H1 (cell line): ENCODE measurements around the gene ACOT11. TPM values are rescaled to one million over a fixed set of nuclear protein-coding genes. Genes with fewer than 3 reads are reported as not detected.

ENCODE experiments used
- CTCF ChIA-PET: fragments of 300-600 bp; sonication (Branson Sonifier 250); formaldehyde crosslinking; loops from one replicate; lab custom pipeline; 2021; ENCODE audit not compliant: partially characterized antibody; lab: Charles Lee
- POLR2A ChIA-PET: fragments of 300-600 bp; sonication (Branson Sonifier 250); formaldehyde crosslinking; loops from one replicate; lab custom pipeline; 2021; ENCODE audit warnings: inconsistent platforms; ENCODE audit not compliant: partially characterized antibody; lab: Charles Lee
- DNase-seq, 2 experiments: peaks; one replicate each; pipeline versions ENCODE4 v3.0.0 to v3.0.0-alpha.2; 2010 to 2022; ENCODE audit warnings: low spot score in 2 of 2, low read depth in 1 of 2, mixed read lengths in 1 of 2
- FAIRE-seq: peaks from 2 replicates; lab custom pipeline; 2011; peaks lifted over from hg19 to GRCh38; lab: Jason Lieb, UNC
- H2AFZ ChIP-seq: 2 replicates; pipeline ENCODE4 v1.8.1; 2012; ENCODE audit warnings: low read length, inconsistent platforms
- H2AK5ac ChIP-seq: 2 replicates; pipeline ENCODE4 v1.6.1; 2013; ENCODE audit warnings: low read depth, low read length
- H2BK120ac ChIP-seq: replicated peaks from 2 replicates; pipeline ENCODE3; 2013; ENCODE audit warnings: low read depth, low read length, inconsistent platforms
- H2BK12ac ChIP-seq: 2 replicates; pipeline ENCODE4 v1.6.1; 2013; ENCODE audit warnings: low read depth, low read length
- H2BK15ac ChIP-seq: 2 replicates; pipeline ENCODE4 v1.6.1; 2013; ENCODE audit warnings: low read length
- H2BK20ac ChIP-seq: 2 replicates; pipeline ENCODE4 v1.6.1; 2013; ENCODE audit warnings: low read length
- H2BK5ac ChIP-seq: 2 replicates; pipeline ENCODE4 v1.6.1; 2013; ENCODE audit warnings: low read depth, low read length
- H3K14ac ChIP-seq: 2 replicates; pipeline ENCODE4 v1.6.1; 2013; ENCODE audit warnings: inconsistent platforms; ENCODE audit not compliant: insufficient read length
- H3K18ac ChIP-seq: 2 replicates; pipeline ENCODE4 v1.6.1; 2013; ENCODE audit warnings: low read length; ENCODE audit errors: extremely low read depth
- H3K23ac ChIP-seq: 2 replicates; pipeline ENCODE4 v1.6.1; 2013; ENCODE audit warnings: inconsistent platforms; ENCODE audit not compliant: insufficient read length
- H3K23me2 ChIP-seq: 2 replicates; pipeline ENCODE4 v1.6.1; 2013; ENCODE audit warnings: low read depth, low read length
- H3K27ac ChIP-seq: 2 replicates; pipeline ENCODE4 v1.6.1; 2011; ENCODE audit warnings: low read depth, low read length, inconsistent platforms
- H3K27me3 ChIP-seq, 4 experiments: replicated peaks in 1 of 4; 1 replicate in 1 of 4; 2 replicates in 3 of 4; pipeline versions ENCODE4 v1.6.1 to v1.8.1; 2011 to 2013; ENCODE audit warnings: low read length in 3 of 4, mild to moderate bottlenecking in 3 of 4, inconsistent platforms in 2 of 4, mixed read lengths in 2 of 4, moderate library complexity in 1 of 4; ENCODE audit not compliant: control insufficient read depth in 3 of 4, insufficient read depth in 3 of 4; ENCODE audit errors: extremely low read depth in 1 of 4
- H3K36me3 ChIP-seq, 4 experiments: 2 replicates each; pipeline versions ENCODE4 v1.6.1 to v1.8.1; 2011 to 2013; ENCODE audit warnings: mild to moderate bottlenecking in 4 of 4, low read length in 3 of 4, moderate library complexity in 2 of 4, control low read depth in 1 of 4, inconsistent platforms in 1 of 4; ENCODE audit not compliant: insufficient read depth in 4 of 4, control insufficient read depth in 2 of 4
- H3K4ac ChIP-seq: replicated peaks from 2 replicates; pipeline ENCODE3; 2013; ENCODE audit warnings: low read length, low read depth, mixed read lengths, inconsistent platforms; ENCODE audit not compliant: insufficient read length
- H3K4me1 ChIP-seq, 4 experiments: replicated peaks in 1 of 4; 1 replicate in 1 of 4; 2 replicates in 3 of 4; pipeline versions ENCODE4 v1.6.1 to v1.8.1; 2011 to 2013; ENCODE audit warnings: low read length in 3 of 4, inconsistent platforms in 2 of 4, mixed read lengths in 1 of 4; ENCODE audit not compliant: insufficient read depth in 4 of 4, control insufficient read depth in 3 of 4
- H3K4me2 ChIP-seq, 2 experiments: 2 replicates each; pipeline versions ENCODE4 v1.6.1 to v1.8.1; 2011 to 2013; ENCODE audit warnings: low read depth in 2 of 2, low read length in 2 of 2, control low read depth in 1 of 2, inconsistent platforms in 1 of 2, mild to moderate bottlenecking in 1 of 2; ENCODE audit not compliant: insufficient read depth in 1 of 2
- H3K4me3 ChIP-seq, 4 experiments: fragments of 200-600, 300-600 bp in 1 of 4; sonication (generic), shearing (Covaris generic), sonication (Bioruptor Twin) in 1 of 4; 2 replicates each; pipeline versions ENCODE4 v1.5.1 to v1.8.1; 2011 to 2016; ENCODE audit warnings: low read length in 4 of 4, low read depth in 3 of 4, control low read depth in 2 of 4, inconsistent platforms in 2 of 4, mild to moderate bottlenecking in 2 of 4, mixed read lengths in 1 of 4, moderate library complexity in 1 of 4; ENCODE audit not compliant: insufficient read depth in 2 of 4; ENCODE audit errors: extremely low read depth in 1 of 4
- H3K56ac ChIP-seq: replicated peaks from 2 replicates; pipeline ENCODE3; 2013; ENCODE audit warnings: low read depth, mild to moderate bottlenecking, mixed read lengths, low read length, inconsistent platforms; ENCODE audit not compliant: insufficient read length
- H3K79me1 ChIP-seq: 2 replicates; pipeline ENCODE4 v1.6.1; 2013; ENCODE audit warnings: low read depth, low read length, control low read depth
- H3K79me2 ChIP-seq, 2 experiments: 2 replicates each; pipeline versions ENCODE4 v1.6.1 to v1.8.1; 2012 to 2013; ENCODE audit warnings: low read length in 2 of 2, mild to moderate bottlenecking in 2 of 2, inconsistent platforms in 1 of 2; ENCODE audit not compliant: insufficient read depth in 2 of 2, control insufficient read depth in 1 of 2
- H3K9ac ChIP-seq, 4 experiments: replicated peaks in 1 of 4; 1 replicate in 1 of 4; 2 replicates in 3 of 4; pipeline versions ENCODE4 v1.6.1 to v1.8.1; 2011 to 2013; ENCODE audit warnings: low read depth in 3 of 4, low read length in 3 of 4, control low read depth in 2 of 4, mild to moderate bottlenecking in 2 of 4, moderate library complexity in 2 of 4, inconsistent platforms in 1 of 4; ENCODE audit errors: extremely low read depth in 1 of 4
- H3K9me3 ChIP-seq, 2 experiments: 2 replicates each; pipeline versions ENCODE4 v1.6.1 to v1.8.1; 2012 to 2013; ENCODE audit warnings: mild to moderate bottlenecking in 2 of 2, moderate library complexity in 2 of 2, control low read depth in 1 of 2, inconsistent platforms in 1 of 2, low read depth in 1 of 2, low read length in 1 of 2, mixed read lengths in 1 of 2; ENCODE audit not compliant: insufficient read depth in 2 of 2
- H4K20me1 ChIP-seq, 2 experiments: replicated peaks in 1 of 2; 2 replicates each; pipeline versions ENCODE3 to v1.8.1; 2011 to 2013; ENCODE audit warnings: inconsistent platforms in 2 of 2, low read length in 2 of 2, mild to moderate bottlenecking in 1 of 2; ENCODE audit not compliant: insufficient read depth in 2 of 2, control insufficient read depth in 1 of 2
- H4K5ac ChIP-seq: 2 replicates; pipeline ENCODE4 v1.6.1; 2013; ENCODE audit warnings: low read length, low read depth, mixed read lengths, inconsistent platforms; ENCODE audit not compliant: insufficient read length
- H4K8ac ChIP-seq: 2 replicates; pipeline ENCODE4 v1.8.0; 2013; ENCODE audit warnings: mild to moderate bottlenecking, moderate library complexity, low read length, inconsistent platforms; ENCODE audit not compliant: insufficient read depth; ENCODE audit errors: extremely low read depth
- H4K91ac ChIP-seq: replicated peaks from 2 replicates; pipeline ENCODE3; 2013; ENCODE audit warnings: low read length, mixed read lengths, inconsistent platforms; ENCODE audit not compliant: insufficient read length
- BCL11A ChIP-seq, 2 experiments: IDR thresholded peaks; one replicate each; pipeline ENCODE4 v1.6.1; 2011; ENCODE audit warnings: low read depth in 2 of 2, low read length in 2 of 2, mild to moderate bottlenecking in 2 of 2
- BRCA1 ChIP-seq: IDR thresholded peaks from 2 replicates; pipeline ENCODE4 v1.6.1; 2012; ENCODE audit warnings: low read depth, low read length, improper control_type of control experiment
- CBX8 ChIP-seq: fragments of 300-800, 300-1000 bp; sonication (generic); IDR thresholded peaks from 2 replicates; pipeline ENCODE4 v1.7.1; 2016; ENCODE audit warnings: low read depth, low read length, borderline replicate concordance
- EZH2 ChIP-seq: fragments of 200-600 bp; sonication (generic); IDR thresholded peaks from 2 replicates; pipeline ENCODE4 v1.7.1; 2012; ENCODE audit warnings: low read depth, mild to moderate bottlenecking, moderate library complexity, low read length, inconsistent platforms; ENCODE audit not compliant: severe bottlenecking
- JUN ChIP-seq: IDR thresholded peaks from 2 replicates; pipeline ENCODE4 v1.6.1; 2011; ENCODE audit warnings: low read depth, mild to moderate bottlenecking, improper control_type of control experiment, low read length
- JUND ChIP-seq: IDR thresholded peaks from 2 replicates; pipeline ENCODE4 v1.6.1; 2011; ENCODE audit warnings: mild to moderate bottlenecking, improper control_type of control experiment, low read length
- MAFK ChIP-seq: IDR thresholded peaks from 2 replicates; pipeline ENCODE4 v1.6.1; 2012; ENCODE audit warnings: low read depth, mild to moderate bottlenecking, improper control_type of control experiment, low read length
- SIRT6 ChIP-seq: IDR thresholded peaks from one replicate; pipeline ENCODE4 v1.7.1; 2012; ENCODE audit warnings: low read length, inconsistent platforms
- YY1 ChIP-seq: IDR thresholded peaks from 2 replicates; pipeline ENCODE4 v1.6.1; 2011; ENCODE audit warnings: low read depth, mild to moderate bottlenecking, low read length
- WGBS, 2 experiments: shearing (Covaris generic) in 1 of 2; methylation state at CpG; one replicate each; pipeline versions ENCODE4 v1.1.6 to v1.1.7; 2013 to 2015; ENCODE audit warnings: low lambda C conversion rate in 2 of 2, mixed read lengths in 2 of 2, inconsistent platforms in 1 of 2, low coverage in 1 of 2, missing lambda C conversion rate in 1 of 2; ENCODE audit not compliant: insufficient replicate concordance in 2 of 2, insufficient coverage in 1 of 2, insufficient read length in 1 of 2; ENCODE audit errors: extremely low coverage in 1 of 2, missing lambda C conversion rate in 1 of 2; 5-methylcytosine and 5-hydroxymethylcytosine counted together
- polyA plus RNA-seq, 7 experiments: library from polyadenylated mRNA; depleted of rRNA in 3 of 7; stranded (reverse) in 5 of 7; unstranded in 2 of 7; fragments of >200 nt in 5 of 7; fragments of 200-250 nt in 2 of 7; gene quantifications; 1 replicate in 5 of 7; 2 replicates in 1 of 7; 4 replicates in 1 of 7; pipeline versions ENCODE4 v1.2.1 to v1.2.3, GENCODE V29; 2011 to 2013; ENCODE audit warnings: missing spikeins in 2 of 7, mixed read lengths in 2 of 7
- total RNA-seq: library from RNA; stranded (reverse); fragmentation: NEBNext Ultra II Directional; extraction: Animal tissue kit (Norgen Biotek cat#: 25700); gene quantifications from 2 replicates; pipeline ENCODE4 v1.2.1, GENCODE V29; 2021
- TF ChIP-seq, protein P1 (sequence below): IDR thresholded peaks from 2 replicates; pipeline ENCODE4 v1.6.1; 2012; ENCODE audit warnings: inconsistent platforms

Gene ACOT11
- total and polyA plus RNA-seq, 2 of the 8 experiments (the other 6 are each of a cell fraction or from before 2014, with no cell fraction given), result 3.8 to 4.5 TPM

DNA sequence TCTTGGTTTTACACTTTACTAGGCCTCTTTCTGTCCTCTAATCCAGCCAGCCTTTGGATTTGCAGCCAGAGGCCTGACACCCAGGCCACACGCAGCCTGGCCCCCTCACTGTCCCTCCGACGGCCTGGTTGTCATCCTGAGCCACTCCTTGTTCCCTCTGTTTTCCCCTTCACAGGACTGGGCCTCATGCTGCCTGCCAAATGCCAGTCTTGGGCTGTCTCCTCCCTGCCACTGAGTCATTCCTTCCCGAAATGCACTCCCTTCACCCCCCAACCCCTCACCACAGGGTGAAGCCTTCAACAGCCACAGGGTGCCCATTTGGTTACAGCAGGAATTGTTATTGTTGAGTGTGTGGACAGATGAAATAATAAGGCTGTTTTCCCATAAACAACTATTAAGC lies 21.3 kb downstream of the ACOT11 start:
- WGBS, 2 experiments, result 74% methylated on average over 4 of the region's 4 CpGs; no CpG with 5 or more reads in 1 of the 2 experiments
- FAIRE-seq, result no peak
- Histone ChIP-seq H2BK5ac (peak overlapping the region; percentile 30; the same call in 1 of the 2 replicates), H4K91ac (no peak overlapping the region), H2BK15ac (0 out of 2 replicates have a peak overlapping the region, but pooled peaks have one; percentile 33), H3K14ac (no peak overlapping the region), H4K5ac (no peak overlapping the region), H3K4me2 (peak overlapping the region in 1 of 2 experiments; percentile 7; a peak in 1 of 4 replicates), H3K23me2 (no peaks in the 10 kb centered on the region), H3K4me3 (no peak overlapping the region), H3K4ac (no peak overlapping the region), H3K4me1 (peaks cover 15 to 30% (median 25%) of the 10 kb centered on the region in 4 experiments), H3K9ac (no peak overlapping the region), H3K79me2 (no peaks in the 10 kb centered on the region), H3K27me3 (no peaks in the 10 kb centered on the region; a peak in 1 of 7 replicates), H2AK5ac (no peak overlapping the region), H2BK12ac (peak overlapping the region; percentile 71; the same call in 1 of the 2 replicates), H3K27ac (no peak overlapping the region), H3K36me3 (no peaks in the 10 kb centered on the region), H3K79me1 (no peaks in the 10 kb centered on the region), H3K56ac (no peak overlapping the region), H4K8ac (no peak overlapping the region), H2BK20ac (peak overlapping the region; percentile 78; the same call in 1 of the 2 replicates), H3K23ac (no peak overlapping the region), H3K9me3 (no peaks in the 10 kb centered on the region), H2AFZ (no peak overlapping the region), H4K20me1 (no peaks in the 10 kb centered on the region), H3K18ac (no peak overlapping the region; the same call in 1 of the 2 replicates), H2BK120ac (no peak overlapping the region)
- no peak for TF ChIP-seq SIRT6
- TF ChIP-seq JUN, result no peak
- no peak for TF ChIP-seq JUND
- TF ChIP-seq YY1, result no peak
- no peak for TF ChIP-seq EZH2
- no peak for TF ChIP-seq BCL11A (IDR thresholded peaks at IDR 0.05; ENCODE audit: low read depth in 2 of 2, low read length in 2 of 2)
- TF ChIP-seq BRCA1, result no peak
- TF ChIP-seq, protein P1, sequence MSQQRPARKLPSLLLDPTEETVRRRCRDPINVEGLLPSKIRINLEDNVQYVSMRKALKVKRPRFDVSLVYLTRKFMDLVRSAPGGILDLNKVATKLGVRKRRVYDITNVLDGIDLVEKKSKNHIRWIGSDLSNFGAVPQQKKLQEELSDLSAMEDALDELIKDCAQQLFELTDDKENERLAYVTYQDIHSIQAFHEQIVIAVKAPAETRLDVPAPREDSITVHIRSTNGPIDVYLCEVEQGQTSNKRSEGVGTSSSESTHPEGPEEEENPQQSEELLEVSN, result no peak
- no peak for TF ChIP-seq MAFK
- no peak for TF ChIP-seq CBX8
- no peak for DNase-seq
- ChIA-PET POLR2A (interaction anchor here (1.5 kb wide), 1 partner anchor 10 kb away, joined by 6 read pairs; no protein-coding TSS in a partner anchor), CTCF (interaction anchor here (0.6 to 1.9 kb wide), 5 partner anchors 9 to 610 kb away, joined by 3 to 4 read pairs (median 4); no protein-coding TSS in a partner anchor)
